NK-92 treated with Interleukin-12 subunit alpha and Interleukin-12 subunit beta, amount 100 ng/mL, for 24 hours (cell line): ENCODE measurements around the gene USP53.
"Not testable (repeated sequence)": the region's sequence is repeated elsewhere in the genome, so short reads cannot be mapped to it uniquely, and the experiment has no call there.

ENCODE experiments used
- DNase-seq: peaks from one replicate; lab custom pipeline; 2025; lab: John Stamatoyannopoulos, UW

Gene USP53

GRCh38 chr4:119271361-119272085 is 59.0 kb downstream of the USP53 start:
- DNase-seq: no peak

GRCh38 chr4:119279541-119279940 is 67.0 kb downstream of the USP53 start:
- not testable (repeated sequence) for DNase-seq

GRCh38 chr4:119279945-119280344 is 67.4 kb downstream of the USP53 start:
- DNase-seq: not testable (repeated sequence)

GRCh38 chr4:119281393-119281792 is 68.9 kb downstream of the USP53 start:
- DNase-seq: no peak

GRCh38 chr4:119284876-119285780 is 72.6 kb downstream of the USP53 start:
- no peak for DNase-seq

- DNase-seq: no peak
These were observed 74.0 kb downstream of the USP53 start for GRCh38 chr4:119286377-119287002.

GRCh38 chr4:119289313-119289712 is 76.8 kb downstream of the USP53 start:
- DNase-seq: no peak

GRCh38 chr4:119290598-119290997 is 78.1 kb downstream of the USP53 start:
- DNase-seq: no peak

- no peak for DNase-seq
These were observed 83.8 kb downstream of the USP53 start for GRCh38 chr4:119296356-119296755.

- no peak for DNase-seq
These were observed 85.3 kb downstream of the USP53 start for GRCh38 chr4:119297795-119298194.

- DNase-seq: no peak
These were observed 86.8 kb downstream of the USP53 start for GRCh38 chr4:119299260-119299671.

- DNase-seq: no peak
These were observed 87.2 kb downstream of the USP53 start for GRCh38 chr4:119299741-119300100.

- DNase-seq: no peak
These were observed 87.8 kb downstream of the USP53 start for GRCh38 chr4:119300101-119300978.

GRCh38 chr4:119302073-119302832 is 89.7 kb downstream of the USP53 start:
- DNase-seq: no peak

GRCh38 chr4:119303587-119304305 is 91.2 kb downstream of the USP53 start:
- DNase-seq: no peak

GRCh38 chr4:119304431-119304830 is 91.9 kb downstream of the USP53 start:
- DNase-seq: no peak

- DNase-seq: no peak
These were observed 95.1 kb downstream of the USP53 start for GRCh38 chr4:119307606-119308005.

GRCh38 chr4:119310826-119311225 is 98.3 kb downstream of the USP53 start:
- DNase-seq: no peak

- DNase-seq: no peak
These were observed 100.7 kb downstream of the USP53 start for GRCh38 chr4:119313237-119313636.

GRCh38 chr4:119314356-119314755 is 101.8 kb downstream of the USP53 start:
- no peak for DNase-seq
